OCI-LY3 (cell line): Measurements from ENCODE around the gene ST3GAL3.

Experiments
- CTCF ChIP-seq: fragments of 200-600, 300-600 bp; sonication (generic); IDR thresholded peaks from 2 replicates; pipeline ENCODE4 v1.5.1; 2014; ENCODE audit warnings: antibody characterized with exemption, low read length, low read depth
- EZH2phosphoT487 ChIP-seq: fragments of 200-600 bp; shearing (Covaris generic); IDR thresholded peaks from 2 replicates; pipeline ENCODE4 v1.6.1; 2018; ENCODE audit warnings: antibody characterized with exemption, mixed run types, low read depth

GRCh38 chr1:43831851-43832250 is 124.5 kb downstream of the ST3GAL3 start:
- TF ChIP-seq CTCF (no peak), EZH2phosphoT487 (no peak)
